Measurements from ENCODE around the gene EIF5B. TPM values are rescaled to one million over a fixed set of nuclear protein-coding genes. Genes with fewer than 3 reads are reported as not detected.

The EIF5B gene
- total RNA-seq, 4 donors from 2014 or later, result 33.0 to 71.3 (median 50.7) TPM

- Histone ChIP-seq H3K9me3 (no peaks in the 10 kb centered on the region), H3K27me3 (no peaks in the 10 kb centered on the region), H3K4me3 (no peak overlapping the region), H3K27ac (peak overlapping the region; percentile 71 to 81 (median 80)), H3K36me3 (peaks cover 0 to 76% of the 10 kb centered on the region in 2 donors), H3K4me1 (peaks cover 23 to 24% of the 10 kb centered on the region in 2 donors)
- peak; percentile 93 to 94 for ATAC-seq
- in situ Hi-C loops (cut with MboI; ENCODE audit: low sequenced_read_pairs in 4 of 4) (no loop called here), intact Hi-C loops (cut with DNase I; ENCODE audit: low total_unique reads) (loop anchor here (5.0 kb wide), 1 partner anchor 87 kb away; the partner anchor contains the start of gene REV1)
- TF ChIP-seq CTCF (IDR thresholded peaks at IDR 0.05 in 4 of 5, conservative IDR thresholded peaks at IDR 0.05 in 1 of 5) (no peak), POLR2A (IDR thresholded peaks at IDR 0.05) (no peak)
- DNase-seq, result peak; percentile 16 to 23
Measured at GRCh38 chr2:99404797-99405669, 67.8 kb downstream of the EIF5B start.

GRCh38 chr2:99406137-99406536 is 68.9 kb downstream of the EIF5B start:
- no peaks in the 10 kb centered on the region for H3K27me3 ChIP-seq
- peaks cover 3 to 76% of the 10 kb centered on the region in 2 donors for H3K36me3 ChIP-seq
- H3K4me1 ChIP-seq, result peaks cover 23 to 24% of the 10 kb centered on the region in 2 donors
- no peak for ATAC-seq
- H3K27ac ChIP-seq, result peak overlapping the region in 3 of 4 donors; percentile 79 to 81 (median 80)
- H3K4me3 ChIP-seq, result no peak overlapping the region
- no peaks in the 10 kb centered on the region for H3K9me3 ChIP-seq
- TF ChIP-seq POLR2A (IDR thresholded peaks at IDR 0.05) (no peak), CTCF (IDR thresholded peaks at IDR 0.05 in 4 of 5, conservative IDR thresholded peaks at IDR 0.05 in 1 of 5) (no peak)
- no peak for DNase-seq
- in situ Hi-C loops (cut with MboI; ENCODE audit: low sequenced_read_pairs in 4 of 4), result no loop called here
- intact Hi-C loops (cut with DNase I; ENCODE audit: low total_unique reads), result loop anchor here (5.0 kb wide), 1 partner anchor 86 kb away; the partner anchor contains the start of gene REV1

- no peak overlapping the region for H3K4me3 ChIP-seq
- in situ Hi-C loops (cut with MboI; ENCODE audit: low sequenced_read_pairs in 4 of 4) (no loop called here), intact Hi-C loops (cut with DNase I; ENCODE audit: low total_unique reads) (no loop called here)
- peaks cover 5 to 7% of the 10 kb centered on the region in 2 donors for H3K4me1 ChIP-seq
- ATAC-seq (no peak), DNase-seq (no peak)
- no peaks in the 10 kb centered on the region for H3K27me3 ChIP-seq
- no peaks in the 10 kb centered on the region for H3K9me3 ChIP-seq
- no peak overlapping the region for H3K27ac ChIP-seq
- no peak for TF ChIP-seq POLR2A (IDR thresholded peaks at IDR 0.05)
- no peak for TF ChIP-seq CTCF (IDR thresholded peaks at IDR 0.05 in 4 of 5, conservative IDR thresholded peaks at IDR 0.05 in 1 of 5)
- H3K36me3 ChIP-seq, result peaks cover 3 to 78% of the 10 kb centered on the region in 2 donors
Measured at GRCh38 chr2:99410276-99410675, 73.1 kb downstream of the EIF5B start.

- TF ChIP-seq POLR2A (IDR thresholded peaks at IDR 0.05) (no peak), CTCF (IDR thresholded peaks at IDR 0.05 in 4 of 5, conservative IDR thresholded peaks at IDR 0.05 in 1 of 5) (no peak)
- in situ Hi-C loops (cut with MboI; ENCODE audit: low sequenced_read_pairs in 4 of 4), result no loop called here
- DNase-seq, result no peak
- Histone ChIP-seq H3K9me3 (no peaks in the 10 kb centered on the region), H3K36me3 (peaks cover 3 to 75% of the 10 kb centered on the region in 2 donors), H3K27me3 (no peaks in the 10 kb centered on the region), H3K4me1 (no peaks in the 10 kb centered on the region), H3K27ac (no peak overlapping the region), H3K4me3 (no peak overlapping the region)
- ATAC-seq, result no peak
- intact Hi-C loops (cut with DNase I; ENCODE audit: low total_unique reads), result no loop called here
Measured at GRCh38 chr2:99414566-99414965, 77.4 kb downstream of the EIF5B start.

Measured in gastrocnemius medialis (tissue), 4 donors.